Fibroblast of skin of right biceps (primary cell): ENCODE measurements around the gene EHMT1.
A peak's percentile ranks its signal among the peaks of the same experiment; 100 is the strongest.
"Not testable (repeated sequence)": the region's sequence is repeated elsewhere in the genome, so short reads cannot be mapped to it uniquely, and the experiment has no call there.

Experiments
- DNase-seq: peaks from one replicate; pipeline ENCODE4 v3.0.0-alpha.2; 2013

EHMT1 gene

GRCh38 chr9:137720571-137721110 lies 101.8 kb downstream of the EHMT1 start:
- no peak for DNase-seq

- DNase-seq: no peak
Observed at GRCh38 chr9:137721479-137721878, 102.7 kb downstream of the EHMT1 start.

GRCh38 chr9:137721899-137722298 lies 103.1 kb downstream of the EHMT1 start:
- no peak for DNase-seq

GRCh38 chr9:137722481-137722880 lies 103.7 kb downstream of the EHMT1 start:
- DNase-seq: no peak

- not testable (repeated sequence) for DNase-seq
Observed at GRCh38 chr9:137723356-137723755, 104.6 kb downstream of the EHMT1 start.

GRCh38 chr9:137723783-137724445 lies 105.1 kb downstream of the EHMT1 start:
- peak; percentile 50 for DNase-seq

GRCh38 chr9:137724818-137725240 lies 106.0 kb downstream of the EHMT1 start:
- no peak for DNase-seq

- no peak for DNase-seq
Observed at GRCh38 chr9:137725598-137725997, 106.8 kb downstream of the EHMT1 start.

GRCh38 chr9:137726336-137726735 lies 107.5 kb downstream of the EHMT1 start:
- DNase-seq: not testable (repeated sequence)

GRCh38 chr9:137726764-137727163 lies 108.0 kb downstream of the EHMT1 start:
- DNase-seq: no peak

GRCh38 chr9:137727716-137728115 lies 108.9 kb downstream of the EHMT1 start:
- no peak for DNase-seq

- DNase-seq: no peak
Observed at GRCh38 chr9:137728444-137729311, 109.9 kb downstream of the EHMT1 start.

- no peak for DNase-seq
Observed at GRCh38 chr9:137731216-137731946, 112.6 kb downstream of the EHMT1 start.

GRCh38 chr9:137731947-137732813 lies 113.4 kb downstream of the EHMT1 start:
- no peak for DNase-seq

- no peak for DNase-seq
Observed at GRCh38 chr9:137733429-137733828, 114.6 kb downstream of the EHMT1 start.

GRCh38 chr9:137734181-137734580 lies 115.4 kb downstream of the EHMT1 start:
- DNase-seq: no peak

GRCh38 chr9:137738182-137738696 lies 119.4 kb downstream of the EHMT1 start:
- not testable (repeated sequence) for DNase-seq

- DNase-seq: no peak
Observed at GRCh38 chr9:137738703-137739102, 119.9 kb downstream of the EHMT1 start.

GRCh38 chr9:137739371-137740309 lies 120.8 kb downstream of the EHMT1 start:
- DNase-seq: no peak

- DNase-seq: peak; percentile 55
Observed at GRCh38 chr9:137740312-137740711, 121.5 kb downstream of the EHMT1 start.

GRCh38 chr9:137741330-137741729 lies 122.5 kb downstream of the EHMT1 start:
- DNase-seq: no peak
